HUES48 (cell line): ENCODE results near the gene IL7R.

Experiments used
- H3K27ac ChIP-seq: one replicate; pipeline ENCODE4 v1.7.0; 2013; ENCODE audit warnings: low read depth, low read length, inconsistent platforms
- H3K27me3 ChIP-seq: 2 replicates; pipeline ENCODE4 v1.6.1; 2013; ENCODE audit warnings: mild to moderate bottlenecking, low read length; ENCODE audit not compliant: control insufficient read depth, insufficient read depth
- H3K36me3 ChIP-seq: 2 replicates; pipeline ENCODE4 v1.6.1; 2013; ENCODE audit warnings: low read length; ENCODE audit not compliant: control insufficient read depth, insufficient read depth
- H3K4me1 ChIP-seq: 2 replicates; pipeline ENCODE4 v1.6.1; 2013; ENCODE audit warnings: mild to moderate bottlenecking, low read length; ENCODE audit not compliant: control insufficient read depth, insufficient read depth
- H3K4me3 ChIP-seq: 2 replicates; pipeline ENCODE4 v1.5.1; 2013; ENCODE audit warnings: mild to moderate bottlenecking, low read depth, low read length
- H3K9ac ChIP-seq: 2 replicates; pipeline ENCODE4 v1.6.1; 2013; ENCODE audit warnings: mild to moderate bottlenecking, low read depth, low read length, moderate library complexity
- H3K9me3 ChIP-seq: 2 replicates; pipeline ENCODE4 v1.6.1; 2013; ENCODE audit warnings: low read length; ENCODE audit not compliant: control insufficient read depth, insufficient read depth

IL7R gene

GRCh38 chr5:35823347-35824098 is 33.2 kb upstream of the IL7R start:
- Histone ChIP-seq H3K4me3 (no peak overlapping the region), H3K9ac (no peak overlapping the region), H3K4me1 (no peaks in the 10 kb centered on the region), H3K27ac (no peak overlapping the region), H3K27me3 (no peaks in the 10 kb centered on the region), H3K9me3 (no peaks in the 10 kb centered on the region), H3K36me3 (no peaks in the 10 kb centered on the region)

- no peaks in the 10 kb centered on the region for H3K9me3 ChIP-seq
- no peaks in the 10 kb centered on the region for H3K36me3 ChIP-seq
- no peaks in the 10 kb centered on the region for H3K4me1 ChIP-seq
- no peak overlapping the region for H3K4me3 ChIP-seq
- no peaks in the 10 kb centered on the region for H3K27me3 ChIP-seq
- no peak overlapping the region for H3K9ac ChIP-seq
- H3K27ac ChIP-seq = no peak overlapping the region
Measured at GRCh38 chr5:35826056-35826455, 30.6 kb upstream of the IL7R start.

DNA sequence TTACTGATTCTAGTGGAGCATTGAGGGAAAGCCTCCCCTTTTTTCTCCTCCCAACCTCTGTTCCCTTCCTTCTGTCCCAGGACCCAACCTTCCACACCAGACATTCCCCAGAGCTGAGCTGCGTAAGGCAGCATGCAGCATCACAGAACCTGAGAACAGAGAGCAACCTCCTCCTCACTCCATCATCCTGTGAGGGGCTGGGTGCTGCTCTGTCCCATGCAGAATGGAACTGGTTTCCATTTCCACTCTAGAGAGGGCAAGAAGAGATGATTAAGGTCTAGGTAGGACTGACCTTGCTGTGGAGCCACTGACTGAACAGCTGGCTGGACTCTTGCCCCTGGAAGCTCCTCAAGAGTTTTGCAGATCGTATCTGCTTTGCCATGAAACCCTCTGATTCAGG is 30.1 kb upstream of the IL7R start:
- H3K4me3 ChIP-seq = no peak overlapping the region
- H3K9me3 ChIP-seq = no peaks in the 10 kb centered on the region
- H3K27me3 ChIP-seq = no peaks in the 10 kb centered on the region
- no peak overlapping the region for H3K9ac ChIP-seq
- H3K27ac ChIP-seq = no peak overlapping the region
- no peaks in the 10 kb centered on the region for H3K36me3 ChIP-seq
- H3K4me1 ChIP-seq = no peaks in the 10 kb centered on the region

- no peak overlapping the region for H3K4me3 ChIP-seq
- H3K27me3 ChIP-seq = no peaks in the 10 kb centered on the region
- H3K9ac ChIP-seq = no peak overlapping the region
- H3K36me3 ChIP-seq = no peaks in the 10 kb centered on the region
- no peaks in the 10 kb centered on the region for H3K9me3 ChIP-seq
- no peaks in the 10 kb centered on the region for H3K4me1 ChIP-seq
- H3K27ac ChIP-seq = no peak overlapping the region
Measured at GRCh38 chr5:35828082-35828598, 28.6 kb upstream of the IL7R start.

GRCh38 chr5:35830587-35830986 is 26.1 kb upstream of the IL7R start:
- Histone ChIP-seq H3K27me3 (no peaks in the 10 kb centered on the region), H3K4me3 (no peak overlapping the region), H3K4me1 (no peaks in the 10 kb centered on the region), H3K27ac (no peak overlapping the region), H3K9ac (no peak overlapping the region), H3K9me3 (no peaks in the 10 kb centered on the region), H3K36me3 (no peaks in the 10 kb centered on the region)

GRCh38 chr5:35832762-35833161 is 23.9 kb upstream of the IL7R start:
- Histone ChIP-seq H3K9ac (no peak overlapping the region), H3K36me3 (no peaks in the 10 kb centered on the region), H3K4me3 (no peak overlapping the region), H3K4me1 (no peaks in the 10 kb centered on the region), H3K27ac (no peak overlapping the region), H3K27me3 (no peaks in the 10 kb centered on the region), H3K9me3 (no peaks in the 10 kb centered on the region)

DNA sequence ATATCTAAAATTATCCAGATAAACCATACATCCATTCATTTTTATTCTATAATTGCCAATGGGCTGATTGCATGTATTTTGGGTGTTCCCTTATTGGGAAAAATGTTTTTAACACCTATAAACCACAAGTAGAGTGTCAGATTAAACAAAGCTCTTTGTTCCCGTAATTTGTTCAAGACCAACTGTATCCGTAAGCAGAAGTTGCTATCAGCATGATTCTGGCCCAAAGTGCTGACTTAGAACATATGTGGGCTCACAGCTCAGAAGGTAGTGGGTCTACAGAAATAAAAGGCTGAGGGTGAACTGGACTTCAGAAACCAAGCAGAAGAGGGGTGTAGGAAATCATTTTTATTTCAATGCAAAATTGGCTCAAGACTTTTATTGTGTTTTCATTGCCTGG is 23.5 kb upstream of the IL7R start:
- no peak overlapping the region for H3K9ac ChIP-seq
- H3K36me3 ChIP-seq = no peaks in the 10 kb centered on the region
- no peaks in the 10 kb centered on the region for H3K27me3 ChIP-seq
- H3K4me3 ChIP-seq = no peak overlapping the region
- H3K9me3 ChIP-seq = no peaks in the 10 kb centered on the region
- no peak overlapping the region for H3K27ac ChIP-seq
- H3K4me1 ChIP-seq = no peaks in the 10 kb centered on the region

- no peak overlapping the region for H3K9ac ChIP-seq
- H3K27ac ChIP-seq = no peak overlapping the region
- no peaks in the 10 kb centered on the region for H3K36me3 ChIP-seq
- H3K27me3 ChIP-seq = no peaks in the 10 kb centered on the region
- H3K4me1 ChIP-seq = no peaks in the 10 kb centered on the region
- no peak overlapping the region for H3K4me3 ChIP-seq
- no peaks in the 10 kb centered on the region for H3K9me3 ChIP-seq
Measured at GRCh38 chr5:35835796-35836742, 20.6 kb upstream of the IL7R start.

DNA sequence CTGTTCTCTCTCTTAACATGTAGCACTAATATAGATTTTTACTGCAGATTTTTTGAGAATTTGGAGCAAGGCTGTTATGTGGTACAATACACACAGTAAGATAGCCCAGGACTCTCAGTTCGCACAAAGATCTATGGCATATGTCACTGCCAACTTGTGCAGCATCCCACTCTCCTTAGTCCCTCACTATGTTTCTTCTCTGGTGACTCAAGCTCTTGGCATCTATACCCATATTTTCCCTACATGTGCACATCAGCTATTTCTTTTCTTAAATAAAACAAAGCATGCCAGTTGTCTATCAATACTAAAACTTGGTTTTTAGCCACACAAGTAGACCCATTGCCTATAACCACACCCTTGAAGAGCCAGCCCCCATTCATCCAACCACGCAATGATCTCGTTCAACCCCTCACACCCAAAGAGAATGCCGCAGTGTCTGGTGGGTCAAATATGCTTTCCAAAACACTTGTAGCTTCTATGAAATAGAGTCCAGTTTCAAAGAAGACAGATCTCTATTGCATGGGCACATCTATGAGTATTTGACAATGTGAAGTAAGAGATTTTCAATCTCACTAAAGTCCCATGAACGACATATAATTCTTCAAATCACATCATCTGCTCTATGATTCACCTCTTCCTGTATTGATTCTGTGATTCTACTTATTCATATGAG is 18.2 kb upstream of the IL7R start:
- H3K4me1 ChIP-seq = no peaks in the 10 kb centered on the region
- no peak overlapping the region for H3K9ac ChIP-seq
- H3K4me3 ChIP-seq = no peak overlapping the region
- H3K27ac ChIP-seq = no peak overlapping the region
- no peaks in the 10 kb centered on the region for H3K27me3 ChIP-seq
- no peaks in the 10 kb centered on the region for H3K36me3 ChIP-seq
- H3K9me3 ChIP-seq = peaks cover 11% of the 10 kb centered on the region; the same call in 1 of the 2 replicates

GRCh38 chr5:35842856-35843255 is 13.8 kb upstream of the IL7R start:
- H3K9me3 ChIP-seq = peaks cover 34% of the 10 kb centered on the region
- no peak overlapping the region for H3K9ac ChIP-seq
- H3K4me1 ChIP-seq = no peaks in the 10 kb centered on the region
- no peak overlapping the region for H3K27ac ChIP-seq
- no peak overlapping the region for H3K4me3 ChIP-seq
- H3K36me3 ChIP-seq = no peaks in the 10 kb centered on the region
- H3K27me3 ChIP-seq = no peaks in the 10 kb centered on the region
